Glutamatergic neuron (in vitro differentiated cells): Measurements from ENCODE around the gene TMEM179. TPM values are rescaled to one million over a fixed set of nuclear protein-coding genes. Genes with fewer than 3 reads are reported as not detected.

ENCODE experiments used
- DNase-seq: peaks from one replicate; pipeline ENCODE4 v3.0.0; 2022
- H3K27ac Mint-ChIP-seq: one replicate; pipeline ENCODE4 v1.8.0; 2020; ENCODE audit warnings: mild to moderate bottlenecking, mixed read lengths, inconsistent platforms; ENCODE audit not compliant: unreplicated experiment
- H3K27me3 Mint-ChIP-seq: one replicate; pipeline ENCODE4 v1.8.0; 2020; ENCODE audit warnings: mild to moderate bottlenecking, moderate library complexity, mixed read lengths, inconsistent platforms; ENCODE audit not compliant: unreplicated experiment
- H3K36me3 Mint-ChIP-seq: one replicate; pipeline ENCODE4 v1.8.0; 2020; ENCODE audit warnings: mild to moderate bottlenecking, mixed read lengths, inconsistent platforms; ENCODE audit not compliant: unreplicated experiment
- H3K4me1 Mint-ChIP-seq: one replicate; pipeline ENCODE4 v1.8.0; 2020; ENCODE audit warnings: mild to moderate bottlenecking, low read depth, mixed read lengths, inconsistent platforms; ENCODE audit not compliant: unreplicated experiment
- H3K4me3 Mint-ChIP-seq: one replicate; pipeline ENCODE4 v1.8.0; 2020; ENCODE audit warnings: mild to moderate bottlenecking, mixed read lengths, inconsistent platforms; ENCODE audit not compliant: unreplicated experiment
- H3K9me3 Mint-ChIP-seq: one replicate; pipeline ENCODE4 v1.8.0; 2020; ENCODE audit warnings: mild to moderate bottlenecking, moderate library complexity, mixed read lengths, inconsistent platforms; ENCODE audit not compliant: unreplicated experiment
- total RNA-seq: library from RNA; stranded (reverse); fragmentation: NEBNext Ultra II Directional; extraction: Animal tissue kit (Norgen Biotek cat#: 25700); gene quantifications from one replicate; pipeline ENCODE4 v1.2.1, GENCODE V29; 2021; ENCODE audit not compliant: unreplicated experiment
- TF ChIP-seq, protein P1 (sequence below): fragments of 200-600 bp; sonication (generic); IDR thresholded peaks from one replicate; pipeline ENCODE4 v1.5.0; 2021; ENCODE audit not compliant: partially characterized antibody, unreplicated experiment

Gene TMEM179
- total RNA-seq, 1 donor from 2014 or later: 28.8 TPM

- Mint-ChIP-seq H3K4me1 (no peaks in the 10 kb centered on the region), H3K27me3 (peaks cover 7% of the 10 kb centered on the region), H3K27ac (no peak overlapping the region), H3K36me3 (no peaks in the 10 kb centered on the region), H3K9me3 (peaks cover 6% of the 10 kb centered on the region), H3K4me3 (no peak overlapping the region)
- peak; percentile 6 for DNase-seq
- TF ChIP-seq, protein P1, sequence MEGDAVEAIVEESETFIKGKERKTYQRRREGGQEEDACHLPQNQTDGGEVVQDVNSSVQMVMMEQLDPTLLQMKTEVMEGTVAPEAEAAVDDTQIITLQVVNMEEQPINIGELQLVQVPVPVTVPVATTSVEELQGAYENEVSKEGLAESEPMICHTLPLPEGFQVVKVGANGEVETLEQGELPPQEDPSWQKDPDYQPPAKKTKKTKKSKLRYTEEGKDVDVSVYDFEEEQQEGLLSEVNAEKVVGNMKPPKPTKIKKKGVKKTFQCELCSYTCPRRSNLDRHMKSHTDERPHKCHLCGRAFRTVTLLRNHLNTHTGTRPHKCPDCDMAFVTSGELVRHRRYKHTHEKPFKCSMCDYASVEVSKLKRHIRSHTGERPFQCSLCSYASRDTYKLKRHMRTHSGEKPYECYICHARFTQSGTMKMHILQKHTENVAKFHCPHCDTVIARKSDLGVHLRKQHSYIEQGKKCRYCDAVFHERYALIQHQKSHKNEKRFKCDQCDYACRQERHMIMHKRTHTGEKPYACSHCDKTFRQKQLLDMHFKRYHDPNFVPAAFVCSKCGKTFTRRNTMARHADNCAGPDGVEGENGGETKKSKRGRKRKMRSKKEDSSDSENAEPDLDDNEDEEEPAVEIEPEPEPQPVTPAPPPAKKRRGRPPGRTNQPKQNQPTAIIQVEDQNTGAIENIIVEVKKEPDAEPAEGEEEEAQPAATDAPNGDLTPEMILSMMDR: no peak
Observed at GRCh38 chr14:104550340-104550860, 54.2 kb downstream of the TMEM179 start.

GRCh38 chr14:104549536-104550339 is 54.8 kb downstream of the TMEM179 start:
- H3K36me3 Mint-ChIP-seq: no peaks in the 10 kb centered on the region
- DNase-seq: peak; percentile 3
- no peak overlapping the region for H3K27ac Mint-ChIP-seq
- H3K4me1 Mint-ChIP-seq: peaks cover 1% of the 10 kb centered on the region
- peaks cover 4% of the 10 kb centered on the region for H3K9me3 Mint-ChIP-seq
- H3K27me3 Mint-ChIP-seq: peaks cover 9% of the 10 kb centered on the region
- TF ChIP-seq, protein P1: no peak
- no peak overlapping the region for H3K4me3 Mint-ChIP-seq

- TF ChIP-seq, protein P1: no peak
- DNase-seq: no peak
- H3K27ac Mint-ChIP-seq: no peak overlapping the region
Observed at GRCh38 chr14:104548802-104549535, 55.6 kb downstream of the TMEM179 start.

GRCh38 chr14:104547998-104548700 is 56.4 kb downstream of the TMEM179 start:
- peaks cover 3% of the 10 kb centered on the region for H3K4me1 Mint-ChIP-seq
- H3K9me3 Mint-ChIP-seq: peaks cover 1% of the 10 kb centered on the region
- no peak overlapping the region for H3K27ac Mint-ChIP-seq
- TF ChIP-seq, protein P1: no peak
- no peak for DNase-seq
- H3K36me3 Mint-ChIP-seq: no peaks in the 10 kb centered on the region
- peaks cover 8% of the 10 kb centered on the region for H3K27me3 Mint-ChIP-seq
- H3K4me3 Mint-ChIP-seq: no peak overlapping the region

More at GRCh38 chr14:104548802-104549535, 55.6 kb downstream of the TMEM179 start:
- Mint-ChIP-seq H3K4me3 (no peak overlapping the region), H3K4me1 (peaks cover 3% of the 10 kb centered on the region), H3K36me3 (no peaks in the 10 kb centered on the region), H3K9me3 (peaks cover 3% of the 10 kb centered on the region), H3K27me3 (peaks cover 10% of the 10 kb centered on the region)
